Colon (tissue), 2 donors: Measurements from ENCODE around the gene CYTH3.
"Not testable (repeated sequence)": the region's sequence is repeated elsewhere in the genome, so short reads cannot be mapped to it uniquely, and the experiment has no call there.

Experiments used
- FAIRE-seq: peaks from 2 replicates; lab custom pipeline; 2012; peaks lifted over from hg19 to GRCh38; lab: Jason Lieb, UNC
- donor health status: control.
- donor health status: control.

The CYTH3 gene

DNA sequence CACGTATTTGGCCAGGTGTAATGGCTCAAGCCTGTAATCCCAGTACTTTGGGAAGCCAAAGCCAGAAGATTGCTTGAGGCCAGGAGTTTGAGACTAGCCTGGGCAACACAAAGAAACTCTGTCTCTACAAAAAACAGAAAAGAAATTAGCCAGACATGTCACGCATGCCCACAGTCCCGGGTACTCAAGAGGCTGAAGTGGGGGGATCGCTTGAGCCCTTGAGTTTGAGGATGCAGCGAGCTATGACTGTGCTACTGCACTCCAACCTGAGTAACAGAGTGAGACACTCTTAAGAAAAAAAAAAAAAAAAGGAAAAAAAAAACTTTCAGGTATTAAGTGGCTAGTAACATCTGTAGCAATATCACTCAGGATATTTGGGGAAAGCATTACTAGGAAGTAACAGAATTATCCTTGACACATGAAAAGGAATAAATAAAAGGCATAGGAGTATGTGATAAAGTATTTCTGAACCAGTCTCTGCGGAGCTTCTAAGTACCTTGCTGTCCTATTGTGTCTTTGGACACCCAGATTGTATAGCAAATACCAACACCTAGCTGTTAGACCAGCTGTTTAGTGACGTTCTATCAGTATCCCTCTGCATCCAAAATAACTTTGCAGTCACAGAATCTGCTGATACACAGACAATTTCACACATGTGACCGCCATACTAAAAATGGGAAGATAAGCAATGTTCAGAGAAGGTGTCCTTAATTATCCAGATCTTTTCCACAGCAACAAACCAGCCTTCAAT is 74.4 kb downstream of the CYTH3 start:
- no peak for FAIRE-seq

DNA sequence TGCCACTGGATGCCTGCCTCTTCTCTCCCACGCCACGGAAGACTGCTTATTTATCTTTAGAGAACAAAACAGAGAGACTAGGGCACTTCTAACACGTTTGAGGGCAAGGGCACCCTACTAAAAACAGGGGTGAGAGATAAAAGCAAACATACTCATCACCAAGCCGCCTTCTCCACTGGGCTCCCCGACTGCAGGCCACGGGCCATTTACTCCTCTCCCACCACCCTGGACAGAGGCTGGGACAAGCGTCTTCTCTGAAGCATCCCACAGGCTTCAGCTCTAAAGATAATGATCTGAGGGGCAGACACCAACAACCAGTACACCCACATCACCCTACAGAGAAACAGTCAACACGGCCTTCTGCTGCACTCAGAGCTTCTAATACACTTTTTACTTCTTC is 78.7 kb downstream of the CYTH3 start:
- no peak for FAIRE-seq

DNA sequence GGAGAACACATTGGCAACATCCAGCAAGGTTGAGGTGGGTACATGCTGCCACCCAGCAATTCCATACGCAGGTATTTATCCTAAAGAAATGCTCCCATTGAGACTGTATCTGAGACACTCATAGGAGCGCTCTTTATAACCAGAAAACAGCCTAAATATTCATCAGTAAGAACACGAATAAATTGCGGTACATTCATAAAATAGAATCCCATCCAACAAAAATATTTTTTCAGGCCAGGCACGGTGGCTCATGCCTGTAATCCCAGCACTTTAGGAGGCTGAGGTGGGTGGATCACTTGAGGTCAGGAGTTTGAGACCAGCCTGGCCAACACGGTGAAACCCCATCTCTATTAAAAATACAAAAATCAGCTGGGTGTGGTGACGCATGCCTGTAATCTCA is 81.9 kb downstream of the CYTH3 start:
- FAIRE-seq = not testable (repeated sequence)

DNA sequence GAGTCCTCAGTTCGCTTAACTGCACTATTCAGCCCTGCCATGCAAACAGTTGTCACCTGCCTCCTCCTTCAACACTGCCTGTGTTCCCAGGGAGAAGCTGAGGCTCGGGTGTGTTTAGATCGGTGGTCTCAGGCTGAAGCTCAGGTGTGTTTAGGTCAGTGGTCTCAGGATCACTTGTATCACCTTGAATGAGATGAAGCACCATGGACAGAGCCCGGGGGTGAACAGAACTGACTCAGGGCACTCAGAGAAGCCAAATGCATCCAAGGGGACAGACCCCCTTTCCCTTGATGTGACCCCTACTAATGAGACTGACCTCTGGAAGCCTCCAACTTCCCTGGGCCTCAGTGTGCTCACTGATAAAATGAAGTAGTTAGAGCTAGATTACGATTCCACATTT is 84.0 kb downstream of the CYTH3 start:
- FAIRE-seq = no peak

DNA sequence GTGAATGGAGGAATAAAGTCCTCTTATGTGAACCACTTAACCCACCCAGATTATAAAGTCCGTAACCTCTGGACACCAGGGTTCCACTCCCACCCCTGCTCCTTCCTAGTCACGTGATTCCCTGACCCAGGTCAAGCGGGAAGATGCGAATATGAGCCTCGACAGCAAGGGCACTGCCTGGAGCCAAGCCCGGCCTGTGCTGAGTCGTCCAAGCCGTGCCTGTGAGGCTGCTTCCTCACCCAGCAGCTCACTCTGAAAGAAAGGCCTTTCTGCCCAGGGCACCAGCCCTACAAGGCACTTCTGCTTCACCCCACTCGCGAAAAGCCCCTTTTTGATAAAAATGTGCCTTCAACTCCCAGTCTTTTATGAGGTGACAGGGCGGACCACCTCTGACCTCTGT is 85.8 kb downstream of the CYTH3 start:
- no peak for FAIRE-seq

DNA sequence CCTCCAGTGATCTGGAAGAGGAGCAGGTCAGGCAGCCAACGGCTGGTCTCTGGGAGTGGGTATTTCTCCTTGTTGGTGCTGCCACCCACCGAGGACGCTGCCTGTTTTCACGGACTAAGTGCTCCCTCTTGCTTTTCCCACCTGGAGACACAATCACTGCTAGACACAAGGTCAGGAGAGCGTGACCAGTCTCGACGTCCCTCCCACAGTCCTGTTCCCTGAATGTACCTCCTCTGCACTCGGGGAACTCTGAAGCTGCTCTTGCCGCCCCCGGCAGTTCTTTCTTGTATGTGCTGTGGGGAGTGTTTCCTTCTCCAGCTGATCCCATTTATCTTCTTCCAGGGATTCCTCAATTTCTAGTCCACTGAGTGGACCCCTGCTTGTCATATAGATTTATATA is 89.4 kb downstream of the CYTH3 start:
- no peak for FAIRE-seq

DNA sequence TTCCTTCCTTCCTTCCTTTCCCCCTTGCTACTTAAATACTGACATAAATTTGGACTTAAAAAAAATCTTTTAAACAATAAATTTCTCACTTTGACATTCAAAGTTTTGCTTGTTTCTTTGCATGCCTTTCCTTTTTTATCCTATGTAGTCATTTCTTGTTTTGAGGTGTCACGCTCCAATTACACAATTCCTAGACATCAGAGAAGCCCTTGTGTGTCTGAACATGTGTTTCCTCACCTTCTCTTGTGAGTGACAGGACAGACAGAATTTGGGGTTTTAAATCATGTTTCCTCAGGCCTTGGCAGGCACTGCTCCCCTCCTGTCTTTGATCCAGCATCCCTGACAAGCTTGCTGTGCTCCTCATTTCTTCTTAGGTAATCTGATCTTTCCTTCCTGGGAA is 91.3 kb downstream of the CYTH3 start:
- no peak for FAIRE-seq

DNA sequence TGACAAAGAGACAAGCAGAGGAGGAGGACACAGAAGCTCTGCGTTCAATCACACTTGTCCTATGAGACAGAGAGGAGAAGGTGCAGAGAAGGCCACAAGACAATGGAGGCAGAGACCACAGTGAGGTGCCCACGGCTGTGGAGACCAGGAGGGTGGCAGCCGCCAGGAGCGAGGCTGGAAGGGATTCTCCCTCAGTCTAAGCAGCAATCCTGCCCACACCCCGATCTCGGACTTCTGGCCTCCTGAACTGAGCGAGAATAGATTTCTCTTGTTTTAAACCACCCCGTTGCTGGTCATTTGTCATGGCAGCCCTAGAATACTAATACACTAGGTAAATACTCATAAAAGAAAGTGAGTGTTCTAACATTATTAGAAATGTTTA is 92.1 kb downstream of the CYTH3 start:
- no peak for FAIRE-seq

DNA sequence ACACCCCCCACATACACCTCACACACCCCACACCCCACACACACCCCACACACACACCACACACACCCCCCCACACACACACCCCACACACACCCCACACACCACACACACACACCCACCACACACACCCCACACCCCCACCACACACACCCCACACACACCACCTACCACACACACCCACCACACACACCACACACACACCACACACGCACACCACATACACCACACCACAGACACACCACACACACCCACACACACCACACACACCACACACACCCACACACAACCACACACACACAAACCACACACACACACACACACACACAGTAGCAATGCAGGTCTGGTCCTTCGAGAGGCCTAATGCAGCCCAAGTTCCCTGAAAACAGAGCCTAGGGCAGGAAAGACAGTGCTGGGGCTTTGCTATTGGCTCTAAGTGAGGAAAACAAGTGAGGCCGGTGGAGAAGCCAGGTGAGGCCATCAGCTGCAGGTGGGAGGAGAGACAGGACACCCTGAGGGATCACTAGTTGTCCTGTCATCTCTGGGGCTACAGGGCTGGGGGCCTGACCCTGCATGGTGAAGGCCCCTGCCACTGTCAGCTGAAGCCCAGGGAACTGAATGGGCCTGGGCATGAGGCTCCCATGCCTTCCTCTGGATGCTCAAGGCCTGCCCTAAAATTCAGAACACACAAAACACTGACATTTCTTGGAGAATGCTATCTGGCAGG is 92.6 kb downstream of the CYTH3 start:
- no peak for FAIRE-seq

DNA sequence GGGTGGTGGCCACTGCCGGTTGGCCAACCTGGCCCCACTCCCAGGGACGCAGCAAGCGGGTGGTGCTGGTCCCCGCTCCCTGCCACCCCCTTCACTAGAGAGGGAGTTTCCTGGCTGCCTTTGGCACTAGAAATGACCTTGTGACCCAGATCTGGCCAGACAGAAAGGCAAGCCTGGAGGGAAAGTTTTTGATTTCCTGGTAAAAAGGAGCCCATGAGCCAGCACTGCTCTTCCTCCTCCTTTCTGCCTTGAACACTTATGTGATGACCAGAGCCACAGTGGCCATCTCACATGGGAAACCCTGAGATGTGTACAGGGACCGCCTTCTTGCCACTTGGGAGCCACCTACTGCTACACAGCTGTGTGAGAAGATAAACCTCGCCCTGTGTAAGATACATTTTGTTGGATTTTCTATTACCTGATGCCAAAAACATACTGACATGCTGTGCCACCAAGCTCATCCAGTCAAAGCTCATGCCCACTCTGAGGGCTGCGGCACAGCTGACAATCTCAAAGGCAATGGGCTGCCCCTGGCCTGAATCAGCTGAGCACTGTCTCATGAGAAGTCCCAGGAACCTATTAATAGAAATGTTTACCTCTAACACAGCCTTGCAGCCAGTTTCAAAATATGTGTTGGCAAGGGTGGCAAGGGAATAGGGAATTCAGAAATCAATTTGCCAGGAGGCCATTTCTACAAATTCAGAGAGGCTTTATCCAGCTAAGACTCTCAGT is 94.0 kb downstream of the CYTH3 start:
- FAIRE-seq = no peak

DNA sequence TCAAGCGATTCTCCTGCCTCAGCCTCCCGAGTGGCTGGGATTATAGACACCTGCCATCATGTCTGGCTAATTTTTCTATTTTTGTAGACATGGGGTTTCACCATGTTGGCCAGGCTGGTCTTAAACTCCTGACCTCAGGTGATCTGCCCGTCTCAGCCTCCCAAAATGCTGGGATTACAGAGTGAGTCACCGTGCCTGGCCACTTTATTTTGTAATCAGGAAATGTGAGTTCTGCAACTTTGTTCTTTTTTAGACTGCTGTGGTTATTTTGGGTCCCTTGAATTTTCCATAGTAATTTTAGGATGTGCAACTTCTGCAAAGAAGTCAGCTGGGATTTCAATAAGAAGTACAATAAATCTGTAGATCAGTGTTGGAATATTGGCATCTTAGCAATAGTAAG is 96.8 kb downstream of the CYTH3 start:
- no peak for FAIRE-seq

DNA sequence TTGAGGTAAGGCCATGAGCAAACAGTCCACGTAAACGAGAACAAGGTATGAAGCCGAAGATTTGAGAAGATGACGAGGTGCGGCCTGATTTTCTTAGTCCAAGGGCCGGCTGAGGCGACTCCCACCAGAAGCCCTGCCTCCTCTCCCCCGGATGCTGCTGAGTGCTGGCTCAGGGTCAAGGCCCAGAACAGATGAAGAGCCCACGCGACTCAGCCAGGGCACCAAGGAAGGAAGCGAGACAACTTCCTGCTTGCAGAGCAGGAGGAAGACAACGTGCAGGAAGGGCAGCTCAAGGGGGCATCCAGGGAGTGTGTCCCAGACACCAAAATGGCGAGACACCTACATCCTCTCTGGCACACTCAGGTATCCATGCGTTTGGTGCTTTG is 99.5 kb downstream of the CYTH3 start:
- FAIRE-seq = no peak

DNA sequence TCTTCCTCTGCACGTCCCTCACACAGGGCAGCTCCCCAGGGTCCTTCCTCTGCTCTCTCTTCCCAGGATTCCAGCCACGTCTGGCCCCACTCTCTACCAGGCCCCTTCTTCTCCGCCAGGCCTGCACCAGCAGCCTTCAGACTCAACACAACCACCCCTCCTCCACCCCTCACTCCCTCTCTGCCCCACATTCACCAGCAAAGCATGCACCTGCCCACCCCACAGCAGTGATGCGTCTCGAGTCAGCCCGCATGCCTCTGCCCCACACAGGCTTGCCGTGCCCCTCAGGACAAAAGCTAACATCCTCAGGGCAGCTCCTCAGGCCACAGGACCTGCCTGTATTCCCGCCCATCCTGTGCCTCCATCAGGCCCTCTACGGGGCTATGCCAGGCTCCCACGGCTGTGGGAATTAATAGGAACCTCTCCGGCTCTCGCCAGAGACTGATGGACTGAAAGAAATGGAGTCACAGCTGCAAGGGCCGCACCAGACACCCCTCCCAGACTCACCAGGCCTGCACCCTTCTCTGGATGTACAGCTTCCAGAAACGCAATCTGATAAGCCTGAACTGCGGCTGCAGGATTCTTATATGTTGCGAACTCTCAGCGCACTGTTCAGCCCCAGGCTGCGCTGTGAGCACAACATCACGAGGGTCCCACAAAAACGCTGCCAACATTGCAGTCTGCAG is 100.1 kb downstream of the CYTH3 start:
- no peak for FAIRE-seq

DNA sequence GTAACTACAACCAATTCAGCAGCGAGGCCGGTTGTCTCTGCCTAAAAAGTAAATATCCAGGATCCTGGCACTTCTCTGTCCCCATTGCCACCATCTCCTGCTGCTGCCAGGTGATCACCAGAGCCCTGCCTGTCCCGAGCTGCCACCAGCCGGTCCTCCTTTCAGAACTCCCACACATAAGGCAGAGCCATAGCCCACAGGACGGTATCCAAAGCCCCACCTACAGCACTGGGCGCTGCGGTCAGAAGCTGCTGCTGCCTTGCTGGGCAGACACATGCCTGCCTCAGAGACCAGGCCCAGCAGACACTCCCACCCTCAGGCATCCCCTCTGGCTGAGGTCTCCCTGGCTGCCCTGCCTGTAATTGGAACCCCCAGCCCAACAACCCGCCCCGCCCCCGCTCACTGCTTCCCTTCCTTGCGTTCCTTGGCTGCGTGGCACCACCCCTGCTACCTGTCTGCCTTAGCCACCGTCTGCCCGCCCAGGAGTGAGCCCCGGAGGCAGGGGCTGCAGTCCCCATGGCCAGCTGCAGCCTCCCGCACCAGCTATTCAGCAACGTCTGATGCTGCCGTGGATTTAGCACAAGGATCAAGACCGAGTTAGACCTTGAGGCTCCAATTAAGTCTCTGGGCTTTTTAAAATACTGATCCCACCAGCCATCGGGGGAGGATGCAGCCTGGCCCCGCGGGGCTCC is 100.7 kb downstream of the CYTH3 start:
- FAIRE-seq = no peak

DNA sequence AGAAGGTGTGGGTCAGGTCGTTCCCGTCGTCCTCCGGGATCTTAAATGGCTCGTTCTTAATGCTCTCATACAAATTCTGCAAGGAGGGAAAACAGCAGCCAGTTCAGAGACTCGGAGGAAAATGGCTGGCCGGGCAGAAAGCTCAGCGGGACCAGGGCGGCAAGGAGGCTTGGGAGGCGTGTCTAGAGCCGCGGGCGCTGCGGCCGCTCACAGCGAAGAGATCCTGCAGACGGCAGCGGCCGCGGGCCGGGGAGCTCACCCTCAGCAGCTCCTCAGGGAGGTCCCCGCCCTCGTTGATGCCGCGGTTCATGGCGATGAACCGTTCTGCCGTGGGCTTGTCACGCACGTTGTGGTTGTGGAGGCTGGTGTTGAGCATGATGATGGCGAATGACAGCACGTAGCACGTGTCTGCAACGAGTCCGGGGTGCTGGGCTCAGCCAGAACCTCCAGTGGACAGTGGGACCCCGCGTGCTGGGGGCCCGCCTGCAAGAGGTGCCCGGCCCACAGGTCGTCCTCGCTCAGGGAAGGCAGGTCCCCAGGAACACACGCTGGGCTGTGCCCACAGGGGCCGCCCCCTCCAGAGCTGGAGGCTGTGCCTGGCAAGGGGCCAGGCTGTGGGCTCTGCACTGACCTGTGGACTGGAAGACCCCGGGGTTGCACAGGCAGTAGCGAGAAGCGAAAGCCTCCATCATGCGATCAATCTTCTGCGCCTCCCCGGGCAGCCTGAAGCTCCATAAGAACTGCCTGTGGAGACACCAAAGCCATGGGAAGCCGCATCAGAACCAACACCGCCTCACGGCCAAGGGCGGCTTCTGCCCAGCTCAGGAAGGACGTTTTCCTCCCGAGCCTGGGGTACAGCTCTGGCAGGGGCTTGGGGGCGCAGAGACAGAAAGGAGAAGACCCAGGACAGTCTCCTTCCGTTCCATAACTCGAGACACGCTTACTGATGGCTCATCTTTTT is 101.6 kb downstream of the CYTH3 start:
- no peak for FAIRE-seq

DNA sequence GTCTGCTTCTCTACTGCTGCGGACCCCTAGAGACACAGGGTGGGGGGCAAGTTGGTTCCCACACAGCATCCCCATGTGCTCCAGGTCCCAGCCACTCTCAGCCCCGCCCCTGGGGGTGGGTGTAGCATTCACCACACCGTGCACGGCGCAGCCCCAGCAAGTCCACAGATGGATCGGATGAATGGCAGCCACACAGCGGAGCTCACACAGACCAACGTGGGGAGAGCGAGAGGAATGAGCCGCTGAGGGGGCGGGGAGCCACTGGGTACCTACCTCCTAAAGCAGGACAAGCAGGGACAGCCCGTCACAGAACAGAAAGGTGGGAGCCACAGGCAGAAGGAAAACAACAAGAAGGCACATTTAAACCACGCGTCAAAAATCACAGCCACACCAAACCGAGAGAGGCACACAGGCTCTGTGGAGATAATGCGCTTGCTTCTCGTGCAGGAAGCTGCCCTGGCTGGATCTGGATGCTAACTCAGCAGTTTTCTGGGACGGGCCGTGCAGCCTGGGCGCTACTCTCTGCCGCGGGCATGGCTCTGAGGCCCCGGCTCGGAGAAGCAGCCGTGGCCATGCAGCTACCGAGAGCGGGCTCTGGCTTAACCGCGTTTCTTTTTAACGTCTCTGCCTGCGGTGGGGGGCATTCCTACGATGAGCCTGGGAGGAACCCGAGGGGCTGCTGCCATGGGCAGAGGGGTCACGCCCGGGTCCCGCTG is 102.5 kb downstream of the CYTH3 start:
- FAIRE-seq = no peak

DNA sequence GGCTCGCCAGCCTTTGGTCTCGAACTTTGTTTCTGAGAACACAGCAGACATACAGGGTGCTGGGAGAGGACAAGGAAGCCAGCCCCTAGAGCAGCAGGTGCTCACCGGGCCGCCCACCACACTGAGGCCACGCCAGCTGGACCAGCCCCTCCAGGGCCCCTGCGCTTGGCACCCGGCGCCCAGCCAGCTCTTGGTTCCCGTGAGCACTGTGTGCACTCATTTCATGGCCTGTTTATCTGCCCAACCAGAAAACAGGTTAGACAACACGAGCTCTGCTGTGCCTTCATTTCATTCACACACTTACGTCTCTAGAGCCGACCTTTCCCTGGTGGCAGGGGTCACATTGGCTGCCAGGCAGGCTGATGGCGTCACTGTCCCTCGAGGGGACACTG is 104.0 kb downstream of the CYTH3 start:
- no peak for FAIRE-seq

DNA sequence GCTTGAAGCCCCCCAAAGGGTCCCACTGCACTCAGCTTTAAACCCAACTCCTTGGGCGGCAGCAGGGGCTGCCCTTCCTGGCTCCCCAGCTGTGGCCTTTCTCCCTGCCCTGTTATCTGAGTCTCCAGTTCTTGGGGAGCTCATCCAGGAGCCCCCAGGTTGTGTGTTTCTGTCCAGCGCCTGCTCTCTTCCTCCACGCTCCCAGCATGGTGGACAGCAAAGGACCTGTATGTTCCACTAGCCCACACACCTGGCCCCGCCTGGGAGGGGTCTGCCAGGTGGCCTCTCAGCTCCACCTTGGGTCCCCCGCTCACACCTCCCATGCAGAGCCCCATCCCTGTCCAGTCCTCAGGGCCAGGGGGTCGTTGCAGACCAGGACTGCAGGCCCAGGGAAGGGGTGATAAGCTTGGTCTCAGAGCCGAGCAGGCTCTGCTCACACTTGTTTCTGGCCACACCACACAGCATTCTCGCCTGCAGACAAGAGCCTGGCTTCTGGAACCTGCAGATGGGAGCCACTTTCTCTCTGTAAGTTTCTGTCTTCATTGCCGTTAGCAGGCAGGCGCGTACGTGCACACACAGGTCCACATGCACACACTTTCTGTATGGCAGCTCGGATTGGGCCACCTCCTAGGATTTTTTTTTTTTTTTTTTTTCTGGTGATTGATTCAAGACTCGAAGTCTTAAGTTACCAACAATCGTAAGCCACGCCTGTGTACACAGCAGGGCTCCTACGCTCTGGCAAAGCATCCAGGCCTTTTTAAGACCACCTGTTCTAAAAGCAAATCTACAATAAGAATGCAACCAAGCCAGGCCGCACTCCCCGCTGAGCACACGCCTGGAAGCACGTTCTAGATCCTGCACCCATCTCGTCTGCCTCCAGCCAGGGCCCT is 104.6 kb downstream of the CYTH3 start:
- no peak for FAIRE-seq

DNA sequence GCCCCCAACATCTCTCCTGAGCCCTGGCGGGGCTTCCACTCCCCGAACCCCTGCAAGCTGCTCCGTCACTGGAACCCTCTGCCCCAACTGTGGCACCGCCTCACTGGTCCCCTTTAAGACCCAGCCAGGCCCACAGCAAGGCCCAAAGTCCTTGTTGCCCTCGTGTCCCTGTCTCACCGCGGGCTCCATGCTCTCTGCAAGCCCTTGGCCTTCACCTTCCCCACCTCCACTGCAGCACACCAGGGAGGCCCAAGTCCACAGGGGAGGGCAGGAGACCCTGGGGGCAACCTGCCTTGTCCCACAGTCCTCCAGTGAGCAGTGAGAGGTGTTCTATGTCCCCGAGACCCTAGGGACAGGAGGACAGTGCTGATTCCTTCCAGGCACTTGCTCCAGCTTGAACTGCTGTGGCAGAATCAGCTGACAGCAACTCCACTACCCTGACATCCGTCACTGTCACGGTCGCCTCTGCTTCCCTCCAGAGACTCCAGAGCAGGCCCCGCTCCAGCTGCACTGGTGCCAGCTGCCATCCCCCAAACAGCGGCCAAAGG is 105.3 kb downstream of the CYTH3 start:
- FAIRE-seq = no peak
